GM19328 (cell line): Measurements from ENCODE around the gene PRR29.
"Not testable (repeated sequence)": the region's sequence is repeated elsewhere in the genome, so short reads cannot be mapped to it uniquely, and the experiment has no call there.

ENCODE experiments used
- ATAC-seq: cut with Tn5 transposase; IDR thresholded peaks from one replicate; pipeline ENCODE4 v1.9.1; 2021; ENCODE audit warnings: mild to moderate bottlenecking, moderate library complexity; ENCODE audit not compliant: unreplicated experiment

Gene PRR29

DNA sequence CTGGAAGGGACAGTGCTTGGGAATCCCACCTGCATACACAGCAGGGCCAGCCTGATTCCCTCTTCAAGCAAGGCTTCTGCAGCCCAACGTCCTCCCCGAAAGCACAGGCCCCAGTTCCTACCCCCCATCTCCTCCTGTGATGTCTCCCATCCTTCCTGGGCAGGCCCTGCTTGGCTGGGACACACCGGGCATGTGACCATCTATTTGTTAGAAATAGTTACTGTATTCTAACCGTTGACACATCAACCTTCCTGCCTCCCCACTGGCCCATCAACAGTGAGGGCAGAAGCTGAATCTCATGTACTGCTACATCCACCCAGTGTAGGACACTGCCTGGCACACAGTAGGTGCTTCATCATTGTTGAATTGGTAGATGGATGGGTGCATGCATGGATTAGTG, 10.7 kb downstream of the PRR29 start:
- ATAC-seq = no peak

DNA sequence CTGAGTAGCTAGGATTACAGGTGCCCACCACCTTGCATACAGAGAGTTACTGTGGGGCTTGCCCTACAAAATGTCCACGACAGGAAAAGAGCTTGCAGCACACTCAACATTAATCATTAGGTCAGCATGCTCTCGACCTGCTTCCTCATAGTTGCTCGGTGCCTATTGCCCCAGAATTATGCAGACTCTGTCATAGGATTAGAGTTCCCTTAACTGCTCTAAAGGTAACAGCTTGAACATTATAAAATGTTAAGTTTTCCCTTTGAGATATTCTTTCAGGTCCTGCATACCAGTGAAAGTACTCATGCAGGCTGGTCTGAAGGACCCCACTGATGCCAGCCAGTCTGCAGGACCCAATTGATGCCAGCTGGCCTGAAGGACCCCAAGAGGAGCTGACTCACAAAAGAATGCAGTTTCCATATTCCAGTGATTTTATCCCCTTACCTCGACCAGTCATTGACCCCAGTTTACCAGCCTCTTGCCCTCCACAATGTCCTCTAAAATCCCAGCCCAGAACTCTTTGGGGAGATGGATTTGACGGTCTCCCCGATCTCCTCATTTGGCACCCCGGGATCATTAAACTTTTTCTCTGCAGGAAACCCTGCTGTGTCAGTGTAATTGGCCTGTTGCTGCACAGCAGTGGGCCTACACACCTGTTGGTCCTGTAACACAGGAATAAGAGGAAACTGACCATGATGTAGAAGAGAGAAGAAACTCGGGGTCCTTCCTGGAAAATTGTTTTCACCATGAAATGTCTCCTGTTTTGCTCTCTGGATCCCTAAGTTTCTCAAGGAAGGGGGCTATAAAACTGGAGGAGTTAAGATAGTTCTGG, 11.6 kb downstream of the PRR29 start:
- ATAC-seq = no peak

DNA sequence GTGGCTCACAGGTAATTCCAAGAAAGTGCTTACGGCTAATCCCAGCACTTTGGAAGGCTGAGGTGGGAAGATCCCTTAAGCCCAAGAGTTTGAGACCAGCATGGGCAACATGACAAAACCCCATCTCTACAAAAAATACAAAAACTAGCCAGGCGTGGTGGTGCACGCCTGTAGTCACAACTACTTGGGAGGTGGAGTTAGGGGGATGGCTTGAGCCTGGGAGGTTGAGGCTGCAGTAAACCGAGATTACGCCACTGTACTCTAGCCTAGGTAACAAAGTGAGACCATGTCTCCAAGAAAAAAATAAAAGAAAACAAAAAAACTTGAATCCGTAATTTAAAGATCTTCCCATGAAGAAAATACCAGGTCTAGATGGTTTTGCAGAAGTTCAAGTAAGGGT, 17.3 kb downstream of the PRR29 start:
- no peak for ATAC-seq

DNA sequence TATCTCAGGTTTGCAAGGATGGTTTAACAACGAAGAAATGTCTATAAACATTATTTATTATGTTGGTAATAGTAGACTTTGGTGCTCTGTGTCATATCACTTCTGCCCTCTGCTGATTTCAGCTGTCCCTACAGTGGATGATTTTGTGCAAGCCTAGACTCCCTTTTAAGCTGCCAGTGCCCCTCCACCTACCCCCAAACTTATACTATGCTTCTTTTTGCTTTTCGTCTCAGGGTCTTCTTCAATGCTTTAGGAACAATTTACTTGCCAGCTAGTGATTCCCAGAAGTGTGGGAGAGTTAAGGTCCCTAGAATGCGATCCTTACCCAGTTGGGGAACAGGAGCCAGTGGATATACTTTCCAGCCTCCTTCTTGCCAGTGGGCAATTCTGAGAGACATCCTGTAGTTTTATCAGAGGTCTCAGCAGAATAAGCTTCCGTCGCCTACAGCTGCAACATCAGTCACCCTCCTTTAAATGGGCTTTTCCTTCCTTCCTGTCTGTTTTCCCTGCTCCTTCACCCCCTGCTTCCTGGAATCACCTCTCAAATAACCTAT, 18.2 kb downstream of the PRR29 start:
- no peak for ATAC-seq

DNA sequence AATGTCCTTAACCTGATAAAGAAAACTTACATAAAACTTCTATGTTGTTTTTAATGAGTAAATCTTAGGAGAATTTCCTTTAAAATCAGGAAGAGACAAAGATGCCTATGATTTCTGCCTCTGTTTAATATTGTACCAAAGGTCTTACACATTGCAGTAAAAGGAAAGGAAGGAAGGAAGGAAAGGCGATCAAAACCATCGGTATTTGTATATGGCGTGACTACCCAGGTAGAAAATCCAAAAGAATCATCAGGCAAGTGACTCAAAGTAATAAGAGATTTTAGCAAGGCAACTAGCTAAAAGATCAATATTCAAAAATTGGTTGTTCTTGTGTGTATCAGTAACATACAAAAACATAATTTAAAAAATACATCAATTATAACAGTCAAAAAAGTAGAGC, 18.8 kb downstream of the PRR29 start:
- no peak for ATAC-seq

DNA sequence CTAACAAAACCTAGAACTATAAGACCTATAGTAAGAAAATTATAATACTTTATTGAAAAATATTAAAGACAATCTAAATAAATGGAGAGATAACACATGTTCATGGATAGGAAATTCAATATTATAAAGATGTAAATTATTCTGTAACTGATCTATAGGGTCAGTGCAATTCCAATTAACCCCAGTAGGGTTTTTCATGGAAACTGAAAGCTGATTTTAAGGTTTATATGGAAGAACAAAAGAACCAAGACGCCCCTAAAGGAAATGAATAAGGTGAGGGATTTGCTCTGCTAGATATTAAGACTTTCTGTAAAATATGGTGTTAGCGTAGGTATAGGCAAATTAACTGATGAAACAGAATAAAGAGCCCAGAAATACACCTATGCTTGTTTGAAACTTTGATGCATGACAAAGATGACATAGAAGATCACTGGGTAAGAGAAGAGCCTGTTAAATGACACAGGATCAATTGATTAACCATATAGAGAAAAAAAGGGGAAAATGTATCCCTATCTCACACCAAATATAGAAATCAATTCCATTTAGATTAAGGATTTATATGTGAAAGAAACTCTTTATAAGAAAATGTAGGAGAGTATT, 19.3 kb downstream of the PRR29 start:
- ATAC-seq = no peak

DNA sequence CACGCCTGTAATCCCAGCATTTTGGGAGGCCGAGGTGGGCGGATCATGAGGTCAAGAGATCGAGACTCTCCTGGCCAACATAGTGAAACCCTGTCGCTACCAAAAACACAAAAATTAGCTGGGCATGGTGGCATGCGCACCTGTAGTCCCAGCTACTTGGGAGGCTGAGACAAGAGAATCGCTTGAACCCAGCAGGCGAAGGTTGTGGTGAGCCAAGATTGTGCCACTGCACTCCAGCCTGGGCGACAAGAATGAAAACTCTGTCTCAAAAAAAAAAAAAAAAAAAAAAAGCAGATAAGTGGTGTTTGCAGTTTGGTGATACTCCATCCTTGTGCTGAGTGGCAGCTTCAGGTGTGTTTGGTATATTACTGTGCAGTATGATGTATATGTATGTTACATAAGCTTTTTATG, 21.4 kb downstream of the PRR29 start:
- not testable (repeated sequence) for ATAC-seq

DNA sequence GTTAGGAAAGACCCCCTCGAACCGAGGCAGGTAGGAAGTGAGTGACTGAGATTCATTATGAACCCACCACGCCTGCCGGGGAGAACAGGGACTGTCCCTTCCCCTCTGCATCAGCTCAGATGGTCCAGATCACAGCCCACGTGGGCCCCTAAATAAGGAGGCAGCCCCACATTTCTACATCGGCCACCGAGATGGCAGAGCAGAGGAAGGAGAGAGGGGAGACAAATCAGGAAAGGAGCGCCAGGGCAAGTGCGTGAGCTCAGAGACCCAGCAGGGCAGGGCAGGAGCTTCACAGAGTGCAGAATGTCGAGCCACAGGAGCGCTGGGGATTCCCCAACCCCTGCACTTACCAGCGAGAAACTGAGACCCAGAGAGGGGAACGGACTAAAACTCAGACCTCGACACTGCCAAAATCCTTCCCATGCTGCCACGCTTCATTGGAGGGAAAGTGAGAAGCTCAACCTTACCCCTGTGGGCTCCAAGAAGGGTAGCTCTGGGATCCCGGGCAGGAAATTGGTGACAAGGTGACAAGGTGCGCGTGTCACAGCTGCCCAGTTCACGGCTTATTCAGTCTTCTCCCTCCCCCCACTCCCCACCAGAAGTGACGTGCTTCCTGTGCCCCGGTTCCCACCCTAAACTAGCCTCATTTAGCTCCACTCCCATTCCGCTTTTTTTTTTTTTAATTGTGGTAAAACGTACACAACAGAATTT, 22.1 kb downstream of the PRR29 start, which contains the start of gene ICAM2:
Gene ICAM2 (minus strand): TSS at position 578 of the 711 bp plus-strand sequence. CDS start 13,942 bp downstream, outside the sequence.
- peak; percentile 48 for ATAC-seq

DNA sequence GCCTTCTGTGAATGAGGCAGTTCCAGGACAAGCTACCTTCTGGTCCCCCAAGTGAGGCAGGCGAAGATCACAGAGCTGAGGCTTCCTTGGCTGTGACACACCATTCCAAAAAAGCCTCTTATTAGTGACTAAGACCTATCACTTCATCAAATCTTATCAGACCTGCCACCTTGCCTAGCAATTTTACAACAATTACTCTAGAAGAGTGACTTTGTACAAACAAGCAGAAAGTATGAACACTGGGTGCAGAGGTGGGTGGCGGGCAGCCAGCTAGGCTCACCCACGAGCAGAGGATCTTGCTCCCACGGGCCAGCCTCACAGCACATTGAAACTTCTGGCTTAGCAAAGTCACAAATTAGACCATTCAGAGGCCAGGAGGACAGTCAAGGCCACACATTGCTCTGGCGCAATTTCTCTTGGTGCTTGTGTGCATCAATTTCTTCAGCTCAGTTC, 24.5 kb downstream of the PRR29 start:
- no peak for ATAC-seq

DNA sequence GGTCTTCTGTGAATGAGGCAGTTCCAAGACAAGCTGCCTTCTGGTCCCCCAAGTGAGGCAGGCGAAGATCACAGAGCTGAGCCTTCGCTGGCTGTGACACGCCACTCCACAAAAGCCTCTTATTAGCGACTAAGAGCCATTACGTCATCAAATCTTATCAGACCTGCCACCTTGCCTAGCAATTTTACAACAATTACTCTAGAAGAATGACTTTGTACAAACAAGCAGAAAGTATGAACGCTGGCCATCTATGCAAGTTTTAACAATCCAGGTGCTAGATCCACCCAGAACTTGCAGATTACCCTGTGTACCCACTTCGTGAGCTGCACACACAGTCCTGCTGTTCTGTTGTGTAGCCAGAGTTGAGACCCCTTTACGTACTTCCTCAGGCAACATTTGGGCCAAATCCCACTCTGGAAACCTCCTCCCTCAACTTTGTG, 26.1 kb downstream of the PRR29 start:
- ATAC-seq = no peak

DNA sequence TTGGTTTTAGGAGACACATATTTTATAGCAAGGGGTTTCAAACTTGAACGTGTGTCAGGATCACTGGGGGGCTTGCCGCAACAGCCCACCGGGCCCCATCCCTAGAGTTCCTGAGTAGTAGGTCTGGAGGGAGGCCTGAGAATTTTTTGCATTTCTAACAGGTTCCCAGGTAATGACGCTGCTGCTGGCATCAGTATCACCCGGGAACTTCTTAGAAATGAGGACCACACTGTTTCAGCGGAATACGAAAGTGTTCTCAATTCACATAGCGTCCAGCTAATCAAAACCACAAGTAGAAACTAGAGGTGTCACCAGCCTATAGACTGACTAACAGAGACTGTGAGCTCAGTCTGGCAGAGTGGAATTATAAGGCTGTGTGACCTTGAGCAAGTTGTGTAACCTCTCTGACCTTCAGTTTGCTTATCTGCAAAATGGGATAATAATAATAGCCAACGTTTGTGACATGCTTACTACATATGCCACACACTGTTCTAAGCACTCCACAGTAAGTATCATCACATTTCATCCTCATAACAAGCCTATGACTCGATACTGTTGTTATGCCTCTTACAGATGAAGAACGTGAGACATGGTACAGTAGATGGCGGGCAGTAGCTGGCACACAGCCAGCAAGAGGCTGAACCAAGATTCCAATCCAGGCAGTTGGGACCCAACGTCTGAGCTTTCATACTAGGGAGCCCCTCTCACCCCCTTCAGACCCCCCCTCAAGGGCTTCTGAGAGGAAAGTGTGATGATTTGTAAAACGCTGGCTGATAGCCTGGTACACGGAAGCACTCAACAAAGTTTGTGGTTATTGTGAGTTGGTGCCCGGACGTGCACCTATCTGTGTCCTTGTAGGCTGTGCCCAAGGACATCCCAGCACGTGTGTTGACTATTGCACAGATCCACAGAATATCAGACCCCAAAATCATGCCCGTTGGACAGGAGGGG, 26.9 kb downstream of the PRR29 start:
- no peak for ATAC-seq

DNA sequence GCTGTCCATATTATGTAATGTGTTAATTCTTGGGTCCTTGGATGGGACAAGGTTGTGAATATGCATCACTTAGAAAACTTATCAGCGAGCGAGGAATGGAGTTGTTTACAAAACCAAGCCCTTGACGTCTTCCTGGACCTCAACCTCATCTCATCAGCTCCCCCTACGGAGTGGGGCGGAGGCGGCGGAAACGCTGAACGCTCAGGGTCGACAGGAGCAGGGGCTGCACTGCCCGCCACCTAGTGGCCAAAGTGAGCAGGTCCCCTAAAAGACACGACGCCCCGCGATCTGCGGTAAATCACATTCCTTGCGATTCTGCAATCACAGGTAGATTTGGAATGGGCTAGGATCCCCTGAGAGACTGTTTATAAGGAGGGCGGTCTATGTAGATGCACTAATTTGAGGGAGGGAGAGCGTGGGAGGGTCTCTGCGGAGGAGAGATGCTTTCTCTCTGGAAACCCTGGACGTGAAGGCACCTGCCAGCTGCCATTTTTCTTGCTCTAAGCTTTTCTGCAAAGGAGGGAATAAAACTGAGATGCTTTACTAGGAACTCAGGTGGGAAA, 27.7 kb downstream of the PRR29 start:
- ATAC-seq = no peak

DNA sequence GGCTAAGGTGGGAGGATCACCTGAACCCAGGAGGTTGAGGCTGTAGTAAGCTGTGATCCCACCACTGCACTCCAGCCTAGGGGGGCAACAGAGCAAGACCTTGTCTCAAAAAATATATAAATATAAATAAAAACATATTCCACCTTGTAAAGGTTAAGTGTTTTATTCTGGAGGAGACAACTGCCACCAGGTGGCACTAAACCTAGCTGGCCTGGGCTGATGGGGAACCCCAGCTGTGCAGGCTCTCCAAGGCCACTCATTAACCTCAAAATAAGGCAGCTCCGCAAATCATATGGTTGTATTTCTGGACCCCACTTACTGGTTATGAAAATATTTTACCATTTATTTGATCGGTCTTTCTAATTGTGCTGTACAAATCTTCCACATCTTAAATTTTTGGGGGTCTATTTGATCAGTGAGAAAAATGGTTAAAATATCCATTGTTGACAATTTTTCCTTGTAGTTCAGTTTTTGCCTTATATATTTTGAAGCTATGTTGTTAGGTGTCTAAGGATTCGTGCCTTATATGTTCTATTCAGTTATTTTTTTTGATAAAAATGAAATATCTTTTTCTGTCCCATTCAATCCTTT, 30.8 kb downstream of the PRR29 start:
- ATAC-seq = no peak

DNA sequence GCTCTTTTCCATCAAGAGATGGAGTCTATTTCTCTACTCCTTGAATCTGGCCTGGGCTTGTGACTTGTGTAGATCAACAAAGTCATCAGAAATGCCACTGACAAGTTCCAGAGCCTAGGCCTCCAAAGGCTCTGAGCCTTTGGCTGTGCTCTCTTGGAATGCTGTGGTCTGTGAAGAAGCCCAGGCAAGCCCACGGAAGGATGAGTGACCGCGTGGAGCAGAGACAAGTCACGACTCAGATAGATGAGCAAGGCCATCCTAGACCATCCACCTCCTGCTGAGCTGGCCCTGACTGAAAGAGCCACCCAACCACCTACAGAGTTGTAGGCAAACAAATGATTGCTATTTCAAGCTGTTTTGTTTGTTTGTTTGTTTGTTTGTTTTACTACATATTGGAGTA, 33.9 kb downstream of the PRR29 start:
- no peak for ATAC-seq

DNA sequence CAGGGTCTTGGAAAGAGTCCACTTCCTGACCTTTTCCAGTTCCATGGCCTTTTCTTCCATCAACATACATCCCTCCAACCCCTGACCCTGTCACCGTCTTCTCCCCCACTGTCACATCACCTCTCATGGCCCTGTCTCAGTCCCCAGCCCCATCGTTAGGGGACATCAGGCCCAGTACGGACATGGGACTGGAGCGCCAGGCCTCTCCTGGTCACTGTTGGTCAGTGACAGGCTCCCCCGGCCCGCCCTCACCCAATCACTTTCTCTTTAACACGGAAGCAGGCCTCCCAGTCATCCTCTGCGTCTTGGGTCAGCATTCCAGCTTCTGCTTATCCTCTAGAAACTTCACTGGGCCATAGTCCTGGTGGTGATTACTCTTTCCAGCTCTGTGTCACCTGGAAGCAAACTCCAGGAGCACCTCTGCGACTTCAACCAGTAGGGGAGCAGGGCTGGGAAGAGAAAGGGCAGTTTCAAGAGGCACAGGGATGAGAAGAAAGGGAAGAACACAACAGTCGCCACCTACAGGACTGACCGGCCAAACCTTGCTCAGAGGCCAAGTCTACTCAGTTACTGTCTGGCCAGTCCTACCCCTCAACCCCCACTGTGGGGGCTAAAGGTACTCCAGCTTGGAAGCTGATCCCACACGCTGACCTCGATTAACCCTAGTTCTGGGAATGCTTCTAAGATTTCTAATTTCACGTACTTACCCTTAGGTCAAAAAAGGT, 38.2 kb downstream of the PRR29 start:
- no peak for ATAC-seq

DNA sequence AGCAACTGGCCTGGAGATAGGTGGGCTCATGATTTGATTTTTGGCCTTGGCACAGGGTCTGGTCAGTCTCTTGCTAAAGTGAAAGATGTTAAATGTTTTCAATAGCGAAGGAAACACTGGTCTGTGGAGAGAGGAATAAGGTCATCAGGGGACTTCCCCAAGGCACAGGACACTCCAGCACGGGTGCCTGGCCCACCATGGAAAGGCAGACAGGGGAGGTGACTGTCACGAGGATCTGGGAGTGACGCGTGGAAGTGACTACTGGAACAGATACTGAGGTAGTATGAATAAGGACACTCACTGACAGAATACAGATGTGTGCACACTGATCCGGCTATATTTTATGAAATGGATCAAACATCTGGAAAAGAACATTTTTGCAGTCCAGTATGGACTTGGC, 39.0 kb downstream of the PRR29 start:
- no peak for ATAC-seq

DNA sequence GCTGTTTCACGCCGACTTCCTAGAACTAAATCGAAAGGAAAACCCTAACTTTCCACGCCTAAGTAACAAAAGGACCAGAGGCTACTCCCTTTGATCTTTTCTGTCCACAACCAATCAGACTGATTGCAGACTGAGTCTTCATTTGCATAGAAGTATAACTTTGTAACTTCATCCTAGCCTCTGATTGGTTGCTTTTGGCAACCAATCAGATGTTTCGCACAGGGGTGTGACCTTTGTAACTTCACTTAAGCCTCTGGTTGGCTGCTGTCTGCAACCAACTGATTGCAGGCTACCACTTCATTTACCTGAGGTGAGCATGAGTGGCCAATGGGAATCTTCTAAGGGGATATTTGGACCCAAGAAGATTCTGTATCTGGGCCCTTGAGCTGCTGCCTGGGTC, 39.7 kb downstream of the PRR29 start:
- no peak for ATAC-seq

DNA sequence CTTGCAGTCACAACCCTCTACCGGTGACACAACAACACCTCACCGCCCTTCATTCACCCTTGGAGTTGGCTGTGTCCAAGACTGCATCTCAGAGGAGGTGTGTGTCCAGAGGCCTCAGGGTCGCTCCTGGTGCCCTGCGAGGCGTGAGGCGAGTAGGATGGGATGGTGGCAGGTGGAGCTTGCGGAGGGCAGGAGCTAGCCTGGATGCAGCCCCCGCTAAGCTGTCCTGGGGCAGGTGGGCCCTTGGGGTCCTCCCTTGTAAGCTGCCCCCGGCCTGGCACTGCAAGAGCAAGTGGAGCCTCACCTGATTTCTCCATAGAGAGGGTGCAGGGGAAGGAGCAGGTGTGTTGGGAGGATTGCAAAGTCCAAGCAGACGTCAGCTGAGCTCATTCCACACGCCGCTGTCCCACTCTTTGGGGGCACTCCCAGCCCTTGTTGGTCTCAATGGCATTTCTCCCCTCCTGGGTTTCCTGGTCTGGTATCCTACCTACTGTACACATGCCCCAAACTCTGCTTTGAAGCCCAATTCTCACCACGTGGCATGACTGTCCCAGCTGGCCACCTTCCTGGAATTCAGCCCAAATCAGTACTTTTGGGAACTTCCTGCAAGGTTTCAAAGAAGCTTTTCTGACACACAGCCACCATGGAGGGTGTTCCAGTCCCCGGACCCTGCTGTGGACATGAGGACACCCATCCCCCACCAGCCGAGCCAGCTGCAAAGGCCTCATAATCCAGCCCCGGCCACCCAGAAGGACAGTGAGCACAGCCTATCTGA, 40.4 kb downstream of the PRR29 start:
- ATAC-seq = no peak
